HG03039 (cell line): ENCODE data around the gene IMMT.
"Not testable (repeated sequence)": the region's sequence is repeated elsewhere in the genome, so short reads cannot be mapped to it uniquely, and the experiment has no call there.

ENCODE experiments used
- ATAC-seq: cut with Tn5 transposase; IDR thresholded peaks from one replicate; pipeline ENCODE4 v1.9.1; 2021; ENCODE audit warnings: mild to moderate bottlenecking, moderate library complexity; ENCODE audit not compliant: unreplicated experiment

IMMT gene

GRCh38 chr2:86202336-86202692 is 7.1 kb upstream of the IMMT start:
- ATAC-seq: no peak

- ATAC-seq: no peak
Observed at GRCh38 chr2:86201671-86202335, 6.5 kb upstream of the IMMT start.

GRCh38 chr2:86200564-86200963 is 5.3 kb upstream of the IMMT start:
- ATAC-seq: not testable (repeated sequence)

GRCh38 chr2:86199834-86200177 is 4.5 kb upstream of the IMMT start:
- ATAC-seq: no peak

GRCh38 chr2:86195808-86196387 is 636 bp upstream of the IMMT start:
- no peak for ATAC-seq

- no peak for ATAC-seq
Observed at GRCh38 chr2:86194751-86195054, 559 bp downstream of the IMMT start.

- no peak for ATAC-seq
Observed at GRCh38 chr2:86193901-86194567, 1.2 kb downstream of the IMMT start.

- ATAC-seq: no peak
Observed at GRCh38 chr2:86189782-86190416, 5.4 kb downstream of the IMMT start.

- no peak for ATAC-seq
Observed at GRCh38 chr2:86186431-86186830, 8.8 kb downstream of the IMMT start.

- no peak for ATAC-seq
Observed at GRCh38 chr2:86185517-86186212, 9.6 kb downstream of the IMMT start.

GRCh38 chr2:86176597-86176996 is 18.7 kb downstream of the IMMT start:
- no peak for ATAC-seq

- no peak for ATAC-seq
Observed at GRCh38 chr2:86175828-86176227, 19.4 kb downstream of the IMMT start.

- ATAC-seq: no peak
Observed at GRCh38 chr2:86174445-86174844, 20.8 kb downstream of the IMMT start.

- ATAC-seq: no peak
Observed at GRCh38 chr2:86172610-86173009, 22.7 kb downstream of the IMMT start.

GRCh38 chr2:86171295-86171694 is 24.0 kb downstream of the IMMT start:
- no peak for ATAC-seq

GRCh38 chr2:86170449-86170848 is 24.8 kb downstream of the IMMT start:
- no peak for ATAC-seq

- no peak for ATAC-seq
Observed at GRCh38 chr2:86160156-86160952, 34.9 kb downstream of the IMMT start.

- ATAC-seq: no peak
Observed at GRCh38 chr2:86158286-86158685, 37.0 kb downstream of the IMMT start.

GRCh38 chr2:86157009-86157556 is 38.2 kb downstream of the IMMT start:
- no peak for ATAC-seq

GRCh38 chr2:86150502-86150901 is 44.8 kb downstream of the IMMT start:
- no peak for ATAC-seq

GRCh38 chr2:86147793-86148192 is 47.5 kb downstream of the IMMT start:
- ATAC-seq: no peak
